CD8-positive, alpha-beta memory T cell (primary cell): ENCODE measurements around the gene FAM114A2. TPM values are rescaled to one million over a fixed set of nuclear protein-coding genes. Genes with fewer than 3 reads are reported as not detected.

Experiments used
- CTCF ChIA-PET: fragments of 350-600 bp; sonication (Branson Sonifier 250); formaldehyde crosslinking; loops from one replicate; lab custom pipeline; 2021; ENCODE audit warnings: antibody characterized with exemption; lab: Charles Lee
- POLR2A ChIA-PET: fragments of 350-600 bp; sonication (Branson Sonifier 250); formaldehyde crosslinking; loops from one replicate; lab custom pipeline; 2021; ENCODE audit warnings: antibody characterized with exemption; lab: Charles Lee
- DNase-seq, 5 donors: peaks; one replicate each; pipeline versions ENCODE4 v3.0.0 to v3.0.0-alpha.2; 2020 to 2022; ENCODE audit warnings: mixed read lengths in 1 of 5
- H3K27ac ChIP-seq: one replicate; pipeline ENCODE4 v1.7.0; 2013; ENCODE audit warnings: low read depth, mild to moderate bottlenecking, low read length, moderate library complexity
- H3K27me3 ChIP-seq: 2 replicates; pipeline ENCODE4 v1.7.0; 2013; ENCODE audit warnings: low read length, mild to moderate bottlenecking; ENCODE audit not compliant: insufficient read depth, poor library complexity, severe bottlenecking
- H3K36me3 ChIP-seq: 2 replicates; pipeline ENCODE4 v1.7.0; 2013; ENCODE audit warnings: mild to moderate bottlenecking, low read length, moderate library complexity; ENCODE audit not compliant: insufficient read depth
- H3K4me1 ChIP-seq: 2 replicates; pipeline ENCODE4 v1.7.0; 2013; ENCODE audit warnings: mild to moderate bottlenecking, low read length, moderate library complexity; ENCODE audit not compliant: insufficient read depth
- H3K4me3 ChIP-seq: 2 replicates; pipeline ENCODE4 v1.7.0; 2013; ENCODE audit warnings: mild to moderate bottlenecking, low read length
- H3K9me3 ChIP-seq: 2 replicates; pipeline ENCODE4 v1.7.0; 2013; ENCODE audit warnings: mild to moderate bottlenecking, low read length
- H3K27ac Mint-ChIP-seq, 8 donors: one replicate each; pipeline ENCODE4 v1.8.0; 2020 to 2021; ENCODE audit warnings: mixed read lengths in 8 of 8, mild to moderate bottlenecking in 6 of 8, inconsistent platforms in 3 of 8, moderate library complexity in 3 of 8
- H3K27me3 Mint-ChIP-seq, 2 donors: one replicate each; pipeline ENCODE4 v1.8.0; 2020 to 2021; ENCODE audit warnings: mixed read lengths in 2 of 2, mild to moderate bottlenecking in 1 of 2, moderate library complexity in 1 of 2
- H3K36me3 Mint-ChIP-seq, 3 donors: one replicate each; pipeline ENCODE4 v1.8.0; 2020 to 2021; ENCODE audit warnings: mixed read lengths in 3 of 3, inconsistent platforms in 1 of 3, mild to moderate bottlenecking in 1 of 3
- H3K4me1 Mint-ChIP-seq, 3 donors: one replicate each; pipeline ENCODE4 v1.8.0; 2020 to 2021; ENCODE audit warnings: mixed read lengths in 3 of 3, inconsistent platforms in 1 of 3, mild to moderate bottlenecking in 1 of 3
- H3K4me3 Mint-ChIP-seq, 7 donors: one replicate each; pipeline ENCODE4 v1.8.0; 2020 to 2021; ENCODE audit warnings: mixed read lengths in 7 of 7, mild to moderate bottlenecking in 6 of 7, moderate library complexity in 4 of 7, inconsistent platforms in 2 of 7
- H3K9me3 Mint-ChIP-seq, 5 donors: one replicate each; pipeline ENCODE4 v1.8.0; 2020 to 2022; ENCODE audit warnings: mixed read lengths in 5 of 5, mild to moderate bottlenecking in 3 of 5, moderate library complexity in 2 of 5, inconsistent platforms in 1 of 5
- polyA plus RNA-seq: library from polyadenylated mRNA; unstranded; fragments of 300-500 nt; fragmentation: Illumina TruSeq; gene quantifications from one replicate; pipeline ENCODE4 v1.2.3, GENCODE V29; 2021
- total RNA-seq, 2 experiments: library from RNA; stranded (reverse); gene quantifications; one replicate each; pipeline ENCODE4 v1.2.3, GENCODE V29; 2021

Gene FAM114A2
- total and polyA plus RNA-seq, 3 experiments from 2014 or later: 17.9 to 26.6 (median 23.4) TPM

- Mint-ChIP-seq H3K4me1 (peaks cover 17 to 23% (median 19%) of the 10 kb centered on the region in 3 donors), H3K36me3 (peaks cover 0 to 3% (median 0%) of the 10 kb centered on the region in 3 donors), H3K4me3 (no peak overlapping the region), H3K27ac (no peak overlapping the region), H3K27me3 (no peaks in the 10 kb centered on the region), H3K9me3 (no peaks in the 10 kb centered on the region)
- H3K9me3 ChIP-seq: no peaks in the 10 kb centered on the region
- H3K27ac ChIP-seq: no peak overlapping the region
- H3K4me3 ChIP-seq: no peak overlapping the region
- no peaks in the 10 kb centered on the region for H3K27me3 ChIP-seq
- no peaks in the 10 kb centered on the region for H3K36me3 ChIP-seq
- H3K4me1 ChIP-seq: peaks cover 15% of the 10 kb centered on the region
- ChIA-PET CTCF (no interaction called here), POLR2A (no interaction called here)
- DNase-seq: no peak
These were observed 81.5 kb downstream of the FAM114A2 start for GRCh38 chr5:153957205-153957604.

GRCh38 chr5:153953411-153953810 is 85.3 kb downstream of the FAM114A2 start:
- H3K4me1 ChIP-seq: no peaks in the 10 kb centered on the region
- H3K4me3 ChIP-seq: no peak overlapping the region
- H3K9me3 ChIP-seq: no peaks in the 10 kb centered on the region
- DNase-seq: no peak
- H3K27ac Mint-ChIP-seq: no peak overlapping the region
- no peaks in the 10 kb centered on the region for H3K27me3 ChIP-seq
- no peak overlapping the region for H3K27ac ChIP-seq
- H3K9me3 Mint-ChIP-seq: no peaks in the 10 kb centered on the region
- POLR2A ChIA-PET: no interaction called here
- H3K36me3 Mint-ChIP-seq: peaks cover 0 to 3% (median 0%) of the 10 kb centered on the region in 3 donors
- H3K4me1 Mint-ChIP-seq: no peaks in the 10 kb centered on the region
- CTCF ChIA-PET: no interaction called here
- no peaks in the 10 kb centered on the region for H3K27me3 Mint-ChIP-seq
- no peak overlapping the region for H3K4me3 Mint-ChIP-seq
- no peaks in the 10 kb centered on the region for H3K36me3 ChIP-seq

- CTCF ChIA-PET: no interaction called here
- POLR2A ChIA-PET: no interaction called here
- H3K4me1 Mint-ChIP-seq: no peaks in the 10 kb centered on the region
These were observed 85.8 kb downstream of the FAM114A2 start for GRCh38 chr5:153952893-153953292.

GRCh38 chr5:153952057-153952456 is 86.7 kb downstream of the FAM114A2 start:
- H3K4me3 Mint-ChIP-seq: no peak overlapping the region
- Histone ChIP-seq H3K4me3 (no peak overlapping the region), H3K27me3 (no peaks in the 10 kb centered on the region), H3K9me3 (no peaks in the 10 kb centered on the region), H3K27ac (no peak overlapping the region), H3K36me3 (no peaks in the 10 kb centered on the region), H3K4me1 (no peaks in the 10 kb centered on the region)
- no peaks in the 10 kb centered on the region for H3K4me1 Mint-ChIP-seq
- no peaks in the 10 kb centered on the region for H3K27me3 Mint-ChIP-seq
- ChIA-PET POLR2A (no interaction called here), CTCF (interaction anchor here (0.9 kb wide), 1 partner anchor 698 kb away, joined by 4 read pairs; no protein-coding TSS in a partner anchor)
- H3K27ac Mint-ChIP-seq: no peak overlapping the region
- DNase-seq: no peak
- peaks cover 0 to 3% (median 0%) of the 10 kb centered on the region in 3 donors for H3K36me3 Mint-ChIP-seq
- no peaks in the 10 kb centered on the region for H3K9me3 Mint-ChIP-seq

More at GRCh38 chr5:153952893-153953292, 85.8 kb downstream of the FAM114A2 start:
- H3K4me3 ChIP-seq: no peak overlapping the region
- Mint-ChIP-seq H3K27me3 (no peaks in the 10 kb centered on the region), H3K9me3 (no peaks in the 10 kb centered on the region), H3K27ac (no peak overlapping the region), H3K36me3 (peaks cover 0 to 3% (median 0%) of the 10 kb centered on the region in 3 donors), H3K4me3 (no peak overlapping the region)
- no peaks in the 10 kb centered on the region for H3K9me3 ChIP-seq
- H3K27ac ChIP-seq: no peak overlapping the region
- DNase-seq: no peak
- no peaks in the 10 kb centered on the region for H3K36me3 ChIP-seq
- H3K4me1 ChIP-seq: no peaks in the 10 kb centered on the region
- no peaks in the 10 kb centered on the region for H3K27me3 ChIP-seq

GRCh38 chr5:153941265-153941664 is 97.4 kb downstream of the FAM114A2 start:
- Mint-ChIP-seq H3K9me3 (peaks cover 28 to 59% (median 42%) of the 10 kb centered on the region in 5 donors), H3K36me3 (peaks cover 0 to 26% (median 0%) of the 10 kb centered on the region in 3 donors), H3K27me3 (peaks cover 5 to 32% of the 10 kb centered on the region in 2 donors), H3K4me1 (no peaks in the 10 kb centered on the region), H3K27ac (no peak overlapping the region), H3K4me3 (no peak overlapping the region)
- ChIA-PET POLR2A (no interaction called here), CTCF (no interaction called here)
- Histone ChIP-seq H3K27ac (no peak overlapping the region), H3K4me1 (no peaks in the 10 kb centered on the region), H3K27me3 (no peaks in the 10 kb centered on the region), H3K9me3 (peaks cover 11% of the 10 kb centered on the region), H3K36me3 (no peaks in the 10 kb centered on the region), H3K4me3 (no peak overlapping the region)
- DNase-seq: no peak

Other genes starting within 250 kb of the FAM114A2 start
- 10 to 100 TPM; 17.5 to 20.5 TPM for gene MFAP3, start 57 bp upstream of the FAM114A2 start, total RNA-seq
- 5.8 TPM for gene MFAP3, start 57 bp upstream of the FAM114A2 start, polyA plus RNA-seq
- 10 to 100 TPM; 28.0 to 32.1 TPM for gene GALNT10, start 151.8 kb upstream of the FAM114A2 start, total RNA-seq
- gene GALNT10, start 151.8 kb upstream of the FAM114A2 start, polyA plus RNA-seq: 27.6 TPM